Gastrocnemius medialis (tissue), 4 donors: ENCODE results near the gene PRKAR2B.

Experiments
- POLR2A ChIP-seq, 2 donors: fragments of 450-650 bp; IDR thresholded peaks; one replicate each; pipeline ENCODE4 v1.6.1; 2017; ENCODE audit warnings: antibody characterized with exemption in 2 of 2, mild to moderate bottlenecking in 2 of 2, moderate library complexity in 2 of 2
- TF ChIP-seq, protein P1 (sequence below), 5 experiments: fragments of 450-650 bp in 3 of 5; fragments of 200-600 bp in 2 of 5; sonication (generic) in 2 of 5; IDR thresholded peaks in 4 of 5; conservative IDR thresholded peaks in 1 of 5; 1 replicate in 4 of 5; 2 replicates in 1 of 5; pipeline ENCODE4 v1.5.1; 2016 to 2019; ENCODE audit warnings: antibody characterized with exemption in 5 of 5, mild to moderate bottlenecking in 3 of 5, moderate library complexity in 3 of 5

DNA sequence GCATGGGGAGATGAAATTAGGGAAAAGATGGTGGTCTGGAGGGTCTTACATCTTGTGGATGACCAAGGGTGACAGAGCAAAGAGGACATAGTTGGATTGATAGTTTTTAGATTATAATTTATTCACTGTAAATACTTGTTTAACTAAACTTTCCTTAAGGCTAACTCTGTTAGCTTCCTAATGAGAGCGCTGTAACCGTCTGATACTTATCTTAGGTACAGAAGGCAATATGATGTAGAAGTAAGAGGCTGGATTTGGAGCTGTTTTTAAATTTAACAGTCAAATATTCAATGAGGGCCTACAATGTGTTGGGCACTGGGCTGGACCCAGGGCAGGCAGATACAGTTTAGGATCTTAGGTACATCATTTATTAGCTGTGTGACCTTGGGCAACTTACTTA, 36.0 kb downstream of the PRKAR2B start:
- TF ChIP-seq, protein P1, sequence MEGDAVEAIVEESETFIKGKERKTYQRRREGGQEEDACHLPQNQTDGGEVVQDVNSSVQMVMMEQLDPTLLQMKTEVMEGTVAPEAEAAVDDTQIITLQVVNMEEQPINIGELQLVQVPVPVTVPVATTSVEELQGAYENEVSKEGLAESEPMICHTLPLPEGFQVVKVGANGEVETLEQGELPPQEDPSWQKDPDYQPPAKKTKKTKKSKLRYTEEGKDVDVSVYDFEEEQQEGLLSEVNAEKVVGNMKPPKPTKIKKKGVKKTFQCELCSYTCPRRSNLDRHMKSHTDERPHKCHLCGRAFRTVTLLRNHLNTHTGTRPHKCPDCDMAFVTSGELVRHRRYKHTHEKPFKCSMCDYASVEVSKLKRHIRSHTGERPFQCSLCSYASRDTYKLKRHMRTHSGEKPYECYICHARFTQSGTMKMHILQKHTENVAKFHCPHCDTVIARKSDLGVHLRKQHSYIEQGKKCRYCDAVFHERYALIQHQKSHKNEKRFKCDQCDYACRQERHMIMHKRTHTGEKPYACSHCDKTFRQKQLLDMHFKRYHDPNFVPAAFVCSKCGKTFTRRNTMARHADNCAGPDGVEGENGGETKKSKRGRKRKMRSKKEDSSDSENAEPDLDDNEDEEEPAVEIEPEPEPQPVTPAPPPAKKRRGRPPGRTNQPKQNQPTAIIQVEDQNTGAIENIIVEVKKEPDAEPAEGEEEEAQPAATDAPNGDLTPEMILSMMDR (IDR thresholded peaks at IDR 0.05 in 4 of 5, conservative IDR thresholded peaks at IDR 0.05 in 1 of 5) = no peak
- no peak for TF ChIP-seq POLR2A (IDR thresholded peaks at IDR 0.05)
